ENCODE data around the gene TMX1. TPM values are rescaled to one million over a fixed set of nuclear protein-coding genes. Genes with fewer than 3 reads are reported as not detected.

TMX1 gene
- total and polyA plus RNA-seq, 2 donors (not counting 1 experiment from before 2014, with no cell fraction given), result 36.5 to 49.5 TPM

GRCh38 chr14:51207621-51208020, 32.4 kb upstream of the TMX1 start:
- no peak overlapping the region for H2AFZ ChIP-seq (ENCODE audit: low read length)
- H3K4me3 ChIP-seq (replicated peaks in 1 of 4; ENCODE audit: control extremely low read depth in 1 of 4, insufficient read depth in 1 of 4, low read depth in 3 of 4, low read length in 4 of 4), result no peak overlapping the region
- TF ChIP-seq EZH2 (IDR thresholded peaks at IDR 0.05; ENCODE audit: low read length, missing control alignments), result no peak
- no peak for TF ChIP-seq CTCF (conservative IDR thresholded peaks at IDR 0.05 in 1 of 2, IDR thresholded peaks at IDR 0.05 in 1 of 2; ENCODE audit: low read depth in 1 of 2, low read length in 2 of 2)
- H3K4me1 ChIP-seq (ENCODE audit: control insufficient read depth, extremely low read depth, insufficient read depth, low read length), result no peaks in the 10 kb centered on the region
- H3K27ac ChIP-seq (ENCODE audit: insufficient read depth, low read length), result no peak overlapping the region
- H3K79me2 ChIP-seq (ENCODE audit: control insufficient read depth, insufficient read depth, low read length), result no peaks in the 10 kb centered on the region
- no peak overlapping the region for H3K9ac ChIP-seq (ENCODE audit: insufficient read depth, low read length)
- H3K9me3 ChIP-seq (ENCODE audit: control insufficient read depth, insufficient read depth, low read depth, low read length), result no peaks in the 10 kb centered on the region
- H3K4me2 ChIP-seq (ENCODE audit: extremely low read depth, insufficient read depth, low read length), result no peak overlapping the region
- DNase-seq (ENCODE audit: low read depth in 2 of 2), result no peak
- peaks cover 12% of the 10 kb centered on the region for H3K27me3 ChIP-seq (ENCODE audit: control insufficient read depth, insufficient read depth, low read length)
- H4K20me1 ChIP-seq (ENCODE audit: control insufficient read depth, extremely low read depth, insufficient read depth, low read length), result no peaks in the 10 kb centered on the region
- no peaks in the 10 kb centered on the region for H3K36me3 ChIP-seq (ENCODE audit: control insufficient read depth, insufficient read depth, low read length)

- Histone ChIP-seq H3K4me1 (ENCODE audit: control insufficient read depth, extremely low read depth, insufficient read depth, low read length) (no peaks in the 10 kb centered on the region), H3K27ac (ENCODE audit: insufficient read depth, low read length) (no peak overlapping the region), H3K9me3 (ENCODE audit: control insufficient read depth, insufficient read depth, low read depth, low read length) (no peaks in the 10 kb centered on the region), H3K27me3 (ENCODE audit: control insufficient read depth, insufficient read depth, low read length) (peaks cover 10% of the 10 kb centered on the region), H3K36me3 (ENCODE audit: control insufficient read depth, insufficient read depth, low read length) (no peaks in the 10 kb centered on the region), H4K20me1 (ENCODE audit: control insufficient read depth, extremely low read depth, insufficient read depth, low read length) (no peaks in the 10 kb centered on the region), H3K4me2 (ENCODE audit: extremely low read depth, insufficient read depth, low read length) (no peak overlapping the region), H2AFZ (ENCODE audit: low read length) (no peak overlapping the region), H3K79me2 (ENCODE audit: control insufficient read depth, insufficient read depth, low read length) (no peaks in the 10 kb centered on the region), H3K4me3 (replicated peaks in 1 of 4; ENCODE audit: control extremely low read depth in 1 of 4, insufficient read depth in 1 of 4, low read depth in 3 of 4, low read length in 4 of 4) (no peak overlapping the region), H3K9ac (ENCODE audit: insufficient read depth, low read length) (no peak overlapping the region)
- DNase-seq (ENCODE audit: low read depth in 2 of 2), result no peak
- TF ChIP-seq EZH2 (IDR thresholded peaks at IDR 0.05; ENCODE audit: low read length, missing control alignments) (no peak), CTCF (conservative IDR thresholded peaks at IDR 0.05 in 1 of 2, IDR thresholded peaks at IDR 0.05 in 1 of 2; ENCODE audit: low read depth in 1 of 2, low read length in 2 of 2) (no peak)
These were observed 31.1 kb upstream of the TMX1 start for GRCh38 chr14:51208982-51209381.

- H3K36me3 ChIP-seq (ENCODE audit: control insufficient read depth, insufficient read depth, low read length), result no peaks in the 10 kb centered on the region
These were observed 30.6 kb upstream of the TMX1 start for GRCh38 chr14:51209457-51209856.

More at GRCh38 chr14:51209457-51209856, 30.6 kb upstream of the TMX1 start:
- H3K4me2 ChIP-seq (ENCODE audit: extremely low read depth, insufficient read depth, low read length), result no peak overlapping the region
- no peaks in the 10 kb centered on the region for H4K20me1 ChIP-seq (ENCODE audit: control insufficient read depth, extremely low read depth, insufficient read depth, low read length)
- DNase-seq (ENCODE audit: low read depth in 2 of 2), result no peak
- no peak overlapping the region for H3K27ac ChIP-seq (ENCODE audit: insufficient read depth, low read length)
- no peaks in the 10 kb centered on the region for H3K9me3 ChIP-seq (ENCODE audit: control insufficient read depth, insufficient read depth, low read depth, low read length)
- TF ChIP-seq EZH2 (IDR thresholded peaks at IDR 0.05; ENCODE audit: low read length, missing control alignments), result no peak
- TF ChIP-seq CTCF (conservative IDR thresholded peaks at IDR 0.05 in 1 of 2, IDR thresholded peaks at IDR 0.05 in 1 of 2; ENCODE audit: low read depth in 1 of 2, low read length in 2 of 2), result no peak
- H2AFZ ChIP-seq (ENCODE audit: low read length), result no peak overlapping the region
- H3K79me2 ChIP-seq (ENCODE audit: control insufficient read depth, insufficient read depth, low read length), result no peaks in the 10 kb centered on the region
- no peak overlapping the region for H3K9ac ChIP-seq (ENCODE audit: insufficient read depth, low read length)
- H3K27me3 ChIP-seq (ENCODE audit: control insufficient read depth, insufficient read depth, low read length), result peaks cover 10% of the 10 kb centered on the region
- no peaks in the 10 kb centered on the region for H3K4me1 ChIP-seq (ENCODE audit: control insufficient read depth, extremely low read depth, insufficient read depth, low read length)
- no peak overlapping the region for H3K4me3 ChIP-seq (replicated peaks in 1 of 4; ENCODE audit: control extremely low read depth in 1 of 4, insufficient read depth in 1 of 4, low read depth in 3 of 4, low read length in 4 of 4)
